AG08396 (cell line): ENCODE measurements around the gene PRR16.
A peak's percentile ranks its signal among the peaks of the same experiment; 100 is the strongest.
"Not testable (repeated sequence)": the region's sequence is repeated elsewhere in the genome, so short reads cannot be mapped to it uniquely, and the experiment has no call there.

Experiments
- DNase-seq: peaks from one replicate; pipeline ENCODE4 v3.0.0; 2012; ENCODE audit warnings: low spot score, mixed read lengths

PRR16 gene

GRCh38 chr5:120655828-120656435 is 191.8 kb downstream of the PRR16 start:
- DNase-seq, result no peak

DNA sequence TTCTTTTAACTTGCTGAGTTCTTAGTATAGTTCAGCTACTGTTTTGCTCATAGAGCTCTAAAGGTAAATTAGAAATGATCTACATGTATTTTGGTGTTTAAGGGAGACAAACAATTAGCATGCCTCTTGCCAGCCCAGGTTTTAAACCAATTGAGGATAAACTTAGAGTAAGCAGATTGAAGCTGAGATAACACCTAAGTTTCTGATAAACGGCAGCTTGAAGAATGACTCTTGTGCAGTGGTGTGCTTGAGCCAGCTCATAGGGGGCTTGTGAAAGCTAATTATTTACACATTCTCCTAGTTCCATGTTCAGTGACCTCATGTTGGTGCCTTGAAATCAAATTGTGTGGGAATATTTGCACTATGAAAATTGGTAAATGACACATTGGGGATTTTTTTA is 193.0 kb downstream of the PRR16 start:
- DNase-seq, result no peak

GRCh38 chr5:120677481-120677880 is 213.4 kb downstream of the PRR16 start:
- no peak for DNase-seq

DNA sequence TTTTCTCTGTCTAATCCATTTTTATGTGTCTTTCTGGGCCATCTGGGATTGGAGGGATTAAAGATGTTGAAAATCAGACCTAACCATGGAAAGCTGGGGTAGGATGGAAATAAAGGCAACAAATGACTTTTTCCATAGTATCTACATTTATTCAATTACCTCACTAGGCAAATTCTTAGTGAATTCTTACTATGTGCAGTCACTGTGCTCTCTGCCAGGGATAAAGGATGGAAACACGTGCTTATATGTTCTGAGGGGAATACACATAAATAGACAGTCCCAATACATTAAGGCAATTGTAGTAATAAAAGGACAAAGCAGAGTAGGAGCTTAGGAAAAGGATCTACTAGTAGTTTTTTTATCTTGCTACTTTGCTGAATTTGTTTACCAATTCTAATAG is 214.2 kb downstream of the PRR16 start:
- DNase-seq, result peak; percentile 23

GRCh38 chr5:120682851-120683250 is 218.8 kb downstream of the PRR16 start:
- peak; percentile 9 for DNase-seq

DNA sequence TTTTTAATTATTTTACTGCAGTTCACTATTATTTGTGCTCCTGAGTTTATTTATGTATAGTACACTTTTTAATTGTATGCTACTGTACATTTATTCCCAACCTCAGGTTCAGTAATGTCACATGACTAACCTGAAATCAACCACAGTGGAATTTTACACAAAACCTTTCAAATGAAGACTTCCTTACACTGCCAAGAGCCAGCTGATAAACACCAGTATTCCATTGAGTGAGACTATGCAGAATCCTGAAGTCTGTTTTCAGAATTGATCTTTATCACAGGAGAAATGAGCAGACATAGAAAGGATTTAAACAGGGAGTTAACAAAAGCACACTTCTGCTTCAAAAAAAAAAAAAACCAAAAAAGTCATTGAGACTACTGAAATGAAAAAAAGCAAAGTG is 219.5 kb downstream of the PRR16 start:
- DNase-seq, result no peak

- no peak for DNase-seq
Measured at GRCh38 chr5:120684213-120684612, 220.1 kb downstream of the PRR16 start.

DNA sequence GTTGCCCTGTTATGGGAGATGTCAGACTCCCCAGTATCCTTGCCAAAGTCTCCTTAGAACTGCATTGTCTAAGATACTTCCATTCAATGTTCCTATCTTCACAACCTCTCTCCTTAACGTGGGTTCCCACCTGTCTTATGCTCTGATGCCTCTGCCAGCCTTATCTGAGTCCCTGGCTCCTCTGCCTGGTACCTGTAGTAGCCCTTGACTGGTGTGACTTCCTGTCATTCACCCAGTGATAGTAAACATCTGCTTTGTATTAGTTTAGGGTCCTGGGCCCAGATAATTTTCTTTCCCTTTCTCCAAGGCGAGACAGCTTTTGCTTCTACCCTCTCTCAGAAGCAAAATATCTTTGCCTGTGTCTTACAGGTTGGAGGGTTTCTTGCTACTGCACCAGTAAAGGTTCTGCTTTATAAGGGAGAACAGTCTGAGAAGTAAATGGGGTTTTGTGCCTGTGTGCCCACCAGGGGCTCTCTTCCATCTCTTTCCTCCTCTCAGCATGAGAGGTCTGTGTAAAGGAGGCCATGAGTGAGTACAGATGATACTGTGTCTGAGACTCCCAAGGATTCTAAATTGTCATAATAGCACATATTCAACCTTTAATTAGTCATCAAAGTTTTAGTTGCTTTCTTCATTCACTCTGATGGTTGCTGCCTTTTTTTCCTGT is 220.8 kb downstream of the PRR16 start:
- DNase-seq, result no peak

- no peak for DNase-seq
Measured at GRCh38 chr5:120690621-120691407, 226.7 kb downstream of the PRR16 start.

DNA sequence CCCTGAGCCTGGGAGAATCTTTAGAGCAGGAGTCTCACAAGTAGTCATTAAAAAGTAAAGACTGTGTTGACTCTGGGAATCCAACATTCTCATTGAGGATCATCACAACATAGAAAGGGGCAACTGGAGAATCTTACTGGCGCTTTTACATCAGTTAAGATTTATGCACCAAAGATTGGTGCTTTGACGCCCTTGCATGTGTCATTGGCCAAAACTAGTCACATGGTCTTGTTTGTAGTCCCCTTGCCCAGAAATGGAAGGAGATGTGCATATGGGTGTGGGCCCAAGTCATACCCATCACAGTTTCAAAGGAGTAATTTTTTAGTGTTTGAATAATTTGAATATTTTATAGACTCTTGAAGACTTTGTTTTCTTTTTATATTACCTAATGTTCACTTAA is 228.2 kb downstream of the PRR16 start:
- DNase-seq, result no peak

DNA sequence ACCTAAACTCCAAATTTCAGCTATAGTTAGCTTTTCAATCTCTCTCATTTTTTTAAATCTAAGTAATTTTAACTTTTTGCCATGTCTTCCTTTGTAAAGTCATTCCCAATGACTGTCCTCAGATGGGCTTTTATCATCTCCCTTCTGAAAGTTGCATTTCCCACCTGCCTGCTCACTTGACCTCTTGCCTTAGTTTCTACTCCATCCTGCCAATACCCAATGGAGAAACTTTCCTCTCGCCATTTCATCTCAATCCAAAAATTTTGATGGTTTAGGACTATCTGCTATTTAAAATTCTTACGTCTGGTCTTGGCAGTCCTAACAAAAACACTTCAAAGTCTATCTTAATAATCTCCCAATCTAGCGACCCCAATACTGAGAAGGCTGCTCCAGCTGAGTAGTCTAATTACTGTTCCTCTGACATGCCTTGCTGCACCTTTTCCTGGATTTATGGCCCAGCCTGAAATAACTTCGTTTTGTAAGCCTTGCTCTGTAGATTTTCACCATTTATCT is 231.3 kb downstream of the PRR16 start:
- DNase-seq, result no peak

GRCh38 chr5:120697147-120697546 is 233.0 kb downstream of the PRR16 start:
- no peak for DNase-seq

DNA sequence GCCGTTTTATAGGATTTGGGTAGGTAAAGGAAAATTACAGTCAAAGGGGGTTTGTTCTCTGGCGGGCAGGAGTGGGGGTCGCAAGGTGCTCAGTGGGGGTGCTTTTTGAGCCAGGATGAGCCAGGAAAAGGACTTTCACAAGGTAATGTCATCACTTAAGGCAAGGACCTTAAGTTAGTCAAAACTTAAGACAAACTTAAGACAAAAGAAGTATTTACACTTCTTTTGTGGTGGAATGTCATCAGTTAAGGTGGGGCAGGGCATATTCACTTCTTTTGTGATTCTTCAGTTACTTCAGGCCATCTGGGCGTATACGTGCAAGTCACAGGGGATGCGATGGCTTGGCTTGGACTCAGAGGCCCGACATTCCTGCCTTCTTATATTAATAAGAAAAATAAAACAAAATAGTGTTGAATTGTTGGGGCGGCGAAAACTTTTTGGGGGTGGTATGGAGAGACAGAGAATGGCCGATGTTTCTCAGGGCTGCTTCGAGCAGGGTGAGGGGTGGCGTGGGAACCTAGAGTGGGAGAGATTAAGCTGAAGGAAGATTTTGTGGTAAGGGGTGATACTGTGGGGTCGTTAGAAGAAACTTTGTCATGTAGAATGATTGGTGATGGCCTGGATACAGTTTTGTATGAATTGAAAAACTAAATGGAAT is 233.7 kb downstream of the PRR16 start:
- DNase-seq, result not testable (repeated sequence)

GRCh38 chr5:120700653-120701052 is 236.6 kb downstream of the PRR16 start:
- not testable (repeated sequence) for DNase-seq

- not testable (repeated sequence) for DNase-seq
Measured at GRCh38 chr5:120702817-120703538, 238.9 kb downstream of the PRR16 start.

DNA sequence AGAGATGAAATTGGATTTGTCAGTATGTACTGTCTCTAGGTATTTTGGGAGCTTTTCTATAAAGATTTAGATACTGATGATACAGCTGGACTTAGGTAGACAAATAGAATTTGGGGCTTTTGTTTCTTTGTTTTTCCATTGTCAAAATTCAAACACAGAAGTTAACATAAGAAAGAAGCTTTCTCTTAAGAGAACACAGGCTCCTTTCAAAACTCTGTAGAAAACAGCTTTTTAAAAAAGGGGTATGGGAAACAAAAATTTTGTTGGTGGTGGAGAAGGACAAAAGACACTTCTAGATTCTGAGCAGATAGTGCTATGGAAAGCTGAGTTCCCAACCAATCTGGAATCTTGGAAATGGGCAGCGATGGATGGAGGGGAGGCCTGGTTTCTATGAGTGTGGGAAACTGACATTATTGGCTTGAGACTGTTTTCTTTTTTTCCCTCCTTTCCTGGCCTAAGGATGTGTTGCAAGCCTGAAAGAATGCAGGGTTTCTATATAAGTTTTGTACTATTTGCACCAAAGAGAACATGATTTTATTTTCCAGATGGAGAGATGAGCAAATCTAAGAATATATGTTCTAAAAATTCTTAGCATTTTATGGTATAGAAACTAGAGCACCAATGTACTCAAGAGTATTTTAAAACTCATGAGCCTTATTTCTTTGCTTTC is 240.0 kb downstream of the PRR16 start:
- no peak for DNase-seq

- DNase-seq, result no peak
Measured at GRCh38 chr5:120706877-120707276, 242.8 kb downstream of the PRR16 start.

DNA sequence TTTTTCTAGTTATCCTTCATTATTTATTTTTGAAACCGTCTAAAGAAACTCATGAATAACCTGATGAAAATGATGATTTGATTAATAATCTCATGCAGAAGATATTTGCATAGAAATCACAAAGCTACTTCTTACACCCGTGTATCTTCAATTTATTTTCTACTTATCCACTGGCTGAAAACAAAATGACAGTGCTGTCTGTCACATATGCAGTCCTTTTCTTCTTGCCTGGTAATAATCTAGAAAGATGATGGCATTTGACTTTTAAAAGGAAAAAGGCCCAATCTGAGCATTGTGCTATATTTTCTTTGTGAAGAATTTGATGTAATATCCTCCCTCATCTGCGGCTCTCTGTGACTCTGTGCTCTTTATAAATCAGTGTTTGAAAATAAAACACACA is 253.3 kb downstream of the PRR16 start:
- DNase-seq, result no peak

- no peak for DNase-seq
Measured at GRCh38 chr5:120730214-120730613, 266.1 kb downstream of the PRR16 start.

- peak; percentile 10 for DNase-seq
Measured at GRCh38 chr5:120734033-120734432, 269.9 kb downstream of the PRR16 start.

DNA sequence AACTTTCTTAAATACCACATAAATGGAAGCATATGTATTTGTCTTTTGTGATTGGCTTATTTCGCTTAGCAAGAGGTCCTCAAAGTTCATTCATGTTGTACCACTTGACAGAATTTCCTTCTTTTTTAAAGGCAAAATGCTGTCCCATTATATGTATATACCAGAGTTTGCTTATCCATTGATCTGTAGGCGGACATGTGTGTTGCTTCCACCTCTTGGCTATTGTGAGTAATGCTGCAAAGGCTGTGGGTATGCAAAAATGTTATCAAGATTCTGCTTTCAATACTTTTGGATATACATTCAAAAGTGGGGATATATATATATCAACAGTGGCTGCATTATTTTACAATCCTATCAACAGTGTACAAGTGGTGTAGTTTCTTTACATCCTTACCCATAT is 271.0 kb downstream of the PRR16 start:
- no peak for DNase-seq
